Lung (tissue), 12 donors: Measurements from ENCODE around the gene C20orf96. TPM values are rescaled to one million over a fixed set of nuclear protein-coding genes. Genes with fewer than 3 reads are reported as not detected.

Experiments
- ATAC-seq: fragments of 200-7000 bp; cut with Tn5 transposase; one replicate; pipeline ENCODE4 v1.9.1; 2020; ENCODE audit warnings: moderate number of reproducible peaks; ENCODE audit not compliant: insufficient read depth, low FRiP score
- DNase-seq, 3 donors: peaks; one replicate each; pipeline ENCODE4 v3.0.0-alpha.2; 2013 to 2017
- H3K27ac ChIP-seq, 2 donors: one replicate each; pipeline ENCODE4 v1.5.1; 2013; ENCODE audit warnings: mild to moderate bottlenecking in 2 of 2, moderate library complexity in 2 of 2, control low read depth in 1 of 2, inconsistent platforms in 1 of 2, low read depth in 1 of 2, low read length in 1 of 2
- H3K27me3 ChIP-seq, 3 donors: one replicate each; pipeline ENCODE4 v1.5.1; 2013; ENCODE audit warnings: low read length in 2 of 3; ENCODE audit not compliant: control insufficient read depth in 3 of 3, insufficient read depth in 3 of 3
- H3K36me3 ChIP-seq, 4 donors: one replicate each; pipeline ENCODE4 v1.5.1; 2013; ENCODE audit warnings: low read length in 4 of 4, mild to moderate bottlenecking in 1 of 4, moderate library complexity in 1 of 4; ENCODE audit not compliant: control insufficient read depth in 4 of 4, insufficient read depth in 4 of 4
- H3K4me1 ChIP-seq, 5 donors: one replicate each; pipeline ENCODE4 v1.5.1; 2013; ENCODE audit warnings: low read length in 5 of 5, mild to moderate bottlenecking in 2 of 5, moderate library complexity in 1 of 5; ENCODE audit not compliant: control insufficient read depth in 5 of 5, insufficient read depth in 5 of 5
- H3K4me3 ChIP-seq: one replicate; pipeline ENCODE4 v1.5.1; 2013; ENCODE audit warnings: mild to moderate bottlenecking, control low read depth, moderate library complexity
- H3K9ac ChIP-seq, 2 donors: one replicate each; pipeline ENCODE4 v1.5.1; 2013; ENCODE audit warnings: low read length in 2 of 2, control low read depth in 1 of 2; ENCODE audit not compliant: insufficient read depth in 1 of 2
- H3K9me3 ChIP-seq, 4 donors: one replicate each; pipeline ENCODE4 v1.5.1; 2013; ENCODE audit warnings: low read length in 3 of 4, mild to moderate bottlenecking in 1 of 4, moderate library complexity in 1 of 4; ENCODE audit not compliant: control insufficient read depth in 4 of 4, insufficient read depth in 3 of 4
- WGBS, 2 donors: extraction: QIAGEN DNeasy Blood & Tissue Kit; methylation state at CpG; one replicate each; pipeline ENCODE4 v1.1.7; 2013; 5-methylcytosine and 5-hydroxymethylcytosine counted together
- polyA plus RNA-seq, 2 donors: library from polyadenylated mRNA; stranded (reverse); fragments of 200-250 nt; gene quantifications; one replicate each; pipeline ENCODE4 v1.2.1, GENCODE V29; 2013
- total RNA-seq, 2 donors: library from RNA; depleted of rRNA in 1 of 2; stranded (reverse); fragments of >200 nt in 1 of 2; gene quantifications; one replicate each; pipeline ENCODE4 v1.2.1, GENCODE V29; 2014 to 2021
- TF ChIP-seq, protein P1 (sequence below): IDR thresholded peaks from 2 replicates; pipeline ENCODE4 v1.5.1; 2012; ENCODE audit warnings: mild to moderate bottlenecking; ENCODE audit errors: control extremely low read depth, extremely low read depth
- donor health status: control.
- donor health status: control.
- donor health status: Bipolar disorder and iron deficiency.
- donor health status: healthy.
- donor health status: DM: yes; HTN: yes; CAD: no.

C20orf96 gene
- total and polyA plus RNA-seq, 4 donors = 5.2 to 22.4 (median 10.5) TPM

DNA sequence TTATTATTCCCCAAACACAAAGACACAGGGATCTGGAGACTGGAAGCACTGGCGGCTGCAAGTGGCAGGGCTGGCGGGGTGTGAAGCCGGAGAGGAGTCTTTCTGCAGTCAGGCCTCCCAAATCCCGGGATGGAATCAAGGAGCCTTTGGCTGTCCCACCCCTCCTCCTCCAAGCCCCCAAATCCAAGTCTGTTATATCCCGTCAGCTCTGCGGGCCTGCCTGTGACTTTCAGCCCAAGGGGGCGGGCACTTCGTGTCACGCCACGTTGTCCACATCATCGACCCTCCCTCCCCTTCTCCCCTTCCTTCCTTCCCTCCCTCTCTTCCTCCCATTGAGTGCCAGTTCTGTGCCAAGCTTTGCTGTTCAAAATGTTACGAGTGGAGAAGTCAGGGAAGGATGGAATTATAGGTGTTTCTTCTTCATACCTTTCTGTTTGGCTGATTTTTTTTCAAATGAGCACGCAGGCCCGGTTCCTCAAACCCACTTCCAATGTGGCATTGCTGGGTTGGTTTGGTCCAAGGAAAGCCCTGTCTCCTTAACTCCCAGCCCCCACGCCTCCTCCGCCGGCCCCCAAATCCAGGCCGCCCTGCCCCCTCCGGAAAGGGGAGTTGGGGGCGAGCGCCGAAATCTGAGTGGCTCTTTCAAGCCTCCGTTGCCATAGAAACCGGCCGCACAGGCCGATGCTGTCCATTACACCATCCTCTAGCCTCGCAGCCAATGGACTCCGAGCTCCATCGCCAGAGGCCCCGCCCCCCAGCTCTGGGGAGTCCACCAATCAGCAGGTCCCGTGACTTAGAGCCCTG, 19.5 kb upstream of the C20orf96 start:
- Histone ChIP-seq H3K27ac (peak overlapping the region; percentile 43 to 82), H3K9ac (peak overlapping the region; percentile 50 to 92), H3K27me3 (no peaks in the 10 kb centered on the region), H3K36me3 (no peaks in the 10 kb centered on the region), H3K9me3 (no peaks in the 10 kb centered on the region), H3K4me1 (peaks cover 0 to 34% (median 8%) of the 10 kb centered on the region in 5 donors), H3K4me3 (peak overlapping the region; percentile 26)
- peak; percentile 99 for ATAC-seq
- WGBS, 2 donors = 3 to 5% methylated on average over 31 of the region's 31 CpGs
- peak; percentile 100 for DNase-seq
- TF ChIP-seq, protein P1, sequence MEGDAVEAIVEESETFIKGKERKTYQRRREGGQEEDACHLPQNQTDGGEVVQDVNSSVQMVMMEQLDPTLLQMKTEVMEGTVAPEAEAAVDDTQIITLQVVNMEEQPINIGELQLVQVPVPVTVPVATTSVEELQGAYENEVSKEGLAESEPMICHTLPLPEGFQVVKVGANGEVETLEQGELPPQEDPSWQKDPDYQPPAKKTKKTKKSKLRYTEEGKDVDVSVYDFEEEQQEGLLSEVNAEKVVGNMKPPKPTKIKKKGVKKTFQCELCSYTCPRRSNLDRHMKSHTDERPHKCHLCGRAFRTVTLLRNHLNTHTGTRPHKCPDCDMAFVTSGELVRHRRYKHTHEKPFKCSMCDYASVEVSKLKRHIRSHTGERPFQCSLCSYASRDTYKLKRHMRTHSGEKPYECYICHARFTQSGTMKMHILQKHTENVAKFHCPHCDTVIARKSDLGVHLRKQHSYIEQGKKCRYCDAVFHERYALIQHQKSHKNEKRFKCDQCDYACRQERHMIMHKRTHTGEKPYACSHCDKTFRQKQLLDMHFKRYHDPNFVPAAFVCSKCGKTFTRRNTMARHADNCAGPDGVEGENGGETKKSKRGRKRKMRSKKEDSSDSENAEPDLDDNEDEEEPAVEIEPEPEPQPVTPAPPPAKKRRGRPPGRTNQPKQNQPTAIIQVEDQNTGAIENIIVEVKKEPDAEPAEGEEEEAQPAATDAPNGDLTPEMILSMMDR = no peak

DNA sequence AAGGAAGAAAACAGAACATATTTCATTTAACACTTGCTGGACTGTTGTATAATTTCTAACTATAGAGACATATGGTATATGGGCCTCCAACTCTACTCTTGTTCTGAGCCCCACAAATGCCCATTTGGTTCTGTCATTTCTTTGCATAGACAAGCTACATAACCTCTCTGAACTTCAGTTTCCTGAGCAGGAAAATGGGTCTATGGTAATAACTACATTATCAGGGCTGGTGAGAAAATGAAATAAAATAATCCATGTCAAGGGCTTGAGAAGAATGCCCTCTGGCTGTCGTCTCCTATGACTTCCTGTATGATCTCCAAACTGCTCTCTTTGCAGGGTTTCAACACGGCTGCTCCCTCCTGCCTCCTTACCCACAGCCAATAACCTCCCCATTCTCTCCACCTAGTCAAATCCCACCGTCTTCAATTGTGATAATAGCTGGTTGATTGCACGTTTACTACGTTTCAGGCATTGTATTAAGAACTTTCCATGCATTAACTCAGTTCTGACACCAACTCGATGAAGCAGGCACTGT, 18.8 kb upstream of the C20orf96 start:
- DNase-seq = peak in 1 of 3 donors; percentile 90
- H3K27ac ChIP-seq = peak overlapping the region; percentile 43 to 82
- H3K4me1 ChIP-seq = peaks cover 0 to 34% (median 8%) of the 10 kb centered on the region in 5 donors
- H3K27me3 ChIP-seq = no peaks in the 10 kb centered on the region
- H3K9me3 ChIP-seq = no peaks in the 10 kb centered on the region
- peak overlapping the region; percentile 50 to 92 for H3K9ac ChIP-seq
- no peak overlapping the region for H3K4me3 ChIP-seq
- 5 to 7% methylated on average over 6 of the region's 6 CpGs for WGBS, 2 donors
- H3K36me3 ChIP-seq = no peaks in the 10 kb centered on the region
- ATAC-seq = no peak
- TF ChIP-seq, protein P1 = no peak

DNA sequence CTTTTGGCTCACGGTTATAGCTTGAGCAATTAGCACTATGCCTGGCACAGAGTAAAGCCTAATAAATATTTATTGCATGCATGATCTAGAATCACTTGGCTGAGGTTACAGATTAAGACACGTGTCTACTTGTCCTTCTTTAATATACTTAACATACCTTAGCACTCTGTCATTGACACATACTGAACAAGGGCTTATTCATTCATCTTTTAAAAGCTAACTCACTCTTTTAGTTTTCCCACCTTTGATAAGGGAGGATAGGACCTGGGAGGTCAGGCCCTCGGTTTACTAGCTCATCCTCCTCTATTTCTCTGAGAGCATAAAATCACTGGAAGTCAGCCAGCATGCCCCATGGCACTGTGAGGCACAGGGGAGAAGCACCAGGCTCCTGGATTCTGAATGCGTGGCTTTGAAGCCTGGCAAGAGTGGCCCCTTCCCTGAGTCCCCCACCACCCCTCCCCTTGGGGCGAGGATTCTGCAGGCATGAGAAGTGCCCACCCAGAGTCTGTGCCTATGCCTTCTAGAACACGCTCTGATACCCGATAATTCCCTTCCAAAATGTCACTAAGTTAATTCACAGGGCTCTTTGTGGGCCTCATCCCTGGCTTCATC, 18.0 kb upstream of the C20orf96 start:
- no peaks in the 10 kb centered on the region for H3K9me3 ChIP-seq
- H3K36me3 ChIP-seq = no peaks in the 10 kb centered on the region
- DNase-seq (no peak), ATAC-seq (no peak)
- WGBS, 2 donors = 67 to 70% methylated on average over 7 of the region's 7 CpGs
- peak overlapping the region in 1 of 2 donors; percentile 92 for H3K9ac ChIP-seq
- no peak overlapping the region for H3K4me3 ChIP-seq
- H3K27ac ChIP-seq = peak overlapping the region in 1 of 2 donors; percentile 71
- no peaks in the 10 kb centered on the region for H3K27me3 ChIP-seq
- peaks cover 0 to 34% (median 8%) of the 10 kb centered on the region in 5 donors for H3K4me1 ChIP-seq
- TF ChIP-seq, protein P1 = no peak
